Prostate gland (tissue), 2 donors: ENCODE measurements around the gene CETP.
"Not testable (repeated sequence)": the region's sequence is repeated elsewhere in the genome, so short reads cannot be mapped to it uniquely, and the experiment has no call there.

Experiments
- POLR2AphosphoS5 ChIP-seq: sonication (generic); formaldehyde crosslinking; IDR thresholded peaks from one replicate; pipeline ENCODE4 v1.6.1; 2017; ENCODE audit warnings: antibody characterized with exemption
- TF ChIP-seq, protein P1 (sequence below), 4 experiments: fragments of 200-600 bp in 2 of 4; fragments of 450-650 bp in 2 of 4; sonication (generic) in 2 of 4; IDR thresholded peaks; 1 replicate in 3 of 4; 2 replicates in 1 of 4; pipeline ENCODE4 v1.5.1; 2016 to 2019; ENCODE audit warnings: antibody characterized with exemption in 4 of 4, mild to moderate bottlenecking in 2 of 4, moderate library complexity in 2 of 4

GRCh38 chr16:56986908-56987307 is 25.2 kb downstream of the CETP start:
- TF ChIP-seq, protein P1, sequence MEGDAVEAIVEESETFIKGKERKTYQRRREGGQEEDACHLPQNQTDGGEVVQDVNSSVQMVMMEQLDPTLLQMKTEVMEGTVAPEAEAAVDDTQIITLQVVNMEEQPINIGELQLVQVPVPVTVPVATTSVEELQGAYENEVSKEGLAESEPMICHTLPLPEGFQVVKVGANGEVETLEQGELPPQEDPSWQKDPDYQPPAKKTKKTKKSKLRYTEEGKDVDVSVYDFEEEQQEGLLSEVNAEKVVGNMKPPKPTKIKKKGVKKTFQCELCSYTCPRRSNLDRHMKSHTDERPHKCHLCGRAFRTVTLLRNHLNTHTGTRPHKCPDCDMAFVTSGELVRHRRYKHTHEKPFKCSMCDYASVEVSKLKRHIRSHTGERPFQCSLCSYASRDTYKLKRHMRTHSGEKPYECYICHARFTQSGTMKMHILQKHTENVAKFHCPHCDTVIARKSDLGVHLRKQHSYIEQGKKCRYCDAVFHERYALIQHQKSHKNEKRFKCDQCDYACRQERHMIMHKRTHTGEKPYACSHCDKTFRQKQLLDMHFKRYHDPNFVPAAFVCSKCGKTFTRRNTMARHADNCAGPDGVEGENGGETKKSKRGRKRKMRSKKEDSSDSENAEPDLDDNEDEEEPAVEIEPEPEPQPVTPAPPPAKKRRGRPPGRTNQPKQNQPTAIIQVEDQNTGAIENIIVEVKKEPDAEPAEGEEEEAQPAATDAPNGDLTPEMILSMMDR (IDR thresholded peaks at IDR 0.05): not testable (repeated sequence)
- not testable (repeated sequence) for TF ChIP-seq POLR2AphosphoS5
